ENCODE data around the gene PLEKHG7.

The PLEKHG7 gene

GRCh38 chr12:92769124-92769901, 66.5 kb downstream of the PLEKHG7 start:
- no peak overlapping the region for H3K4me3 ChIP-seq (ENCODE audit: control insufficient read depth, low read depth, low read length)
- DNase-seq (ENCODE audit: low read depth): no peak
- TF ChIP-seq CTCF (conservative IDR thresholded peaks at IDR 0.05; ENCODE audit: control insufficient read depth, insufficient read depth, low read depth, low read length): no peak

GRCh38 chr12:92771001-92771400, 68.2 kb downstream of the PLEKHG7 start:
- no peak overlapping the region for H3K4me3 ChIP-seq (ENCODE audit: control insufficient read depth, low read depth, low read length)
- no peak for DNase-seq (ENCODE audit: low read depth)
- TF ChIP-seq CTCF (conservative IDR thresholded peaks at IDR 0.05; ENCODE audit: control insufficient read depth, insufficient read depth, low read depth, low read length): no peak

- no peak for TF ChIP-seq CTCF (conservative IDR thresholded peaks at IDR 0.05; ENCODE audit: control insufficient read depth, insufficient read depth, low read depth, low read length)
- no peak overlapping the region for H3K4me3 ChIP-seq (ENCODE audit: control insufficient read depth, low read depth, low read length)
- DNase-seq (ENCODE audit: low read depth): no peak
Observed at GRCh38 chr12:92775416-92775815, 72.6 kb downstream of the PLEKHG7 start.

- no peak overlapping the region for H3K4me3 ChIP-seq (ENCODE audit: control insufficient read depth, low read depth, low read length)
- DNase-seq (ENCODE audit: low read depth): no peak
- no peak for TF ChIP-seq CTCF (conservative IDR thresholded peaks at IDR 0.05; ENCODE audit: control insufficient read depth, insufficient read depth, low read depth, low read length)
Observed at GRCh38 chr12:92778525-92778924, 75.7 kb downstream of the PLEKHG7 start.

- DNase-seq (ENCODE audit: low read depth): peak; percentile 50
- H3K4me3 ChIP-seq (ENCODE audit: control insufficient read depth, low read depth, low read length): no peak overlapping the region
- TF ChIP-seq CTCF (conservative IDR thresholded peaks at IDR 0.05; ENCODE audit: control insufficient read depth, insufficient read depth, low read depth, low read length): no peak
Observed at GRCh38 chr12:92779902-92780301, 77.1 kb downstream of the PLEKHG7 start.

- peak; percentile 19 for DNase-seq (ENCODE audit: low read depth)
- TF ChIP-seq CTCF (conservative IDR thresholded peaks at IDR 0.05; ENCODE audit: control insufficient read depth, insufficient read depth, low read depth, low read length): no peak
- no peak overlapping the region for H3K4me3 ChIP-seq (ENCODE audit: control insufficient read depth, low read depth, low read length)
Observed at GRCh38 chr12:92784356-92784755, 81.6 kb downstream of the PLEKHG7 start.
